Liver (tissue), 9 donors: ENCODE results near the gene RUSC1. TPM values are rescaled to one million over a fixed set of nuclear protein-coding genes. Genes with fewer than 3 reads are reported as not detected.
"Not testable (repeated sequence)": the region's sequence is repeated elsewhere in the genome, so short reads cannot be mapped to it uniquely, and the experiment has no call there.

ENCODE experiments used
- DNase-seq: peaks from one replicate; pipeline ENCODE4 v3.0.0-alpha.2; 2017; ENCODE audit warnings: low spot score
- H3K27ac ChIP-seq, 2 donors: one replicate each; pipeline ENCODE4 v1.7.0; 2013; ENCODE audit warnings: inconsistent platforms in 2 of 2, low read length in 2 of 2, control low read depth in 1 of 2, low read depth in 1 of 2, mild to moderate bottlenecking in 1 of 2
- H3K27me3 ChIP-seq, 4 donors: one replicate each; pipeline versions ENCODE4 v1.6.1 to v1.7.0; 2013; ENCODE audit warnings: low read length in 3 of 4, inconsistent platforms in 1 of 4, mild to moderate bottlenecking in 1 of 4, moderate library complexity in 1 of 4; ENCODE audit not compliant: control insufficient read depth in 4 of 4, insufficient read depth in 4 of 4
- H3K36me3 ChIP-seq, 4 donors: one replicate each; pipeline versions ENCODE4 v1.6.1 to v1.7.0; 2013; ENCODE audit warnings: low read length in 3 of 4, mild to moderate bottlenecking in 3 of 4, low read depth in 1 of 4, moderate library complexity in 1 of 4; ENCODE audit not compliant: control insufficient read depth in 4 of 4, insufficient read depth in 3 of 4
- H3K4me1 ChIP-seq, 4 donors: one replicate each; pipeline versions ENCODE4 v1.6.1 to v1.7.0; 2013; ENCODE audit warnings: low read length in 3 of 4, mild to moderate bottlenecking in 3 of 4, moderate library complexity in 1 of 4; ENCODE audit not compliant: control insufficient read depth in 4 of 4, insufficient read depth in 4 of 4
- H3K4me3 ChIP-seq, 3 donors: one replicate each; pipeline versions ENCODE4 v1.6.1 to v1.7.0; 2013; ENCODE audit warnings: low read length in 3 of 3, control low read depth in 1 of 3, low read depth in 1 of 3, mild to moderate bottlenecking in 1 of 3
- H3K9ac ChIP-seq, 2 donors: one replicate each; pipeline ENCODE4 v1.7.0; 2013; ENCODE audit warnings: low read length in 2 of 2, mild to moderate bottlenecking in 2 of 2, moderate library complexity in 2 of 2, control low read depth in 1 of 2, low read depth in 1 of 2
- H3K9me3 ChIP-seq, 4 donors: one replicate each; pipeline versions ENCODE4 v1.6.1 to v1.7.0; 2013; ENCODE audit warnings: low read length in 3 of 4; ENCODE audit not compliant: control insufficient read depth in 4 of 4
- EGR1 ChIP-seq, 2 donors: IDR thresholded peaks; 2 replicates each; pipeline ENCODE4 v1.6.1; 2016 to 2018; ENCODE audit warnings: antibody characterized with exemption in 2 of 2, low read depth in 2 of 2
- FOXA1 ChIP-seq: IDR thresholded peaks from 2 replicates; pipeline ENCODE4 v1.6.1; 2016; ENCODE audit warnings: antibody characterized with exemption
- FOXA2 ChIP-seq: IDR thresholded peaks from 2 replicates; pipeline ENCODE4 v1.6.1; 2016; ENCODE audit warnings: antibody characterized with exemption
- GABPA ChIP-seq, 2 donors: IDR thresholded peaks in 1 of 2; conservative IDR thresholded peaks in 1 of 2; 2 replicates each; pipeline ENCODE4 v1.6.1; 2016; ENCODE audit warnings: antibody characterized with exemption in 2 of 2, mild to moderate bottlenecking in 1 of 2, moderate library complexity in 1 of 2
- HNF4A ChIP-seq, 2 donors: conservative IDR thresholded peaks; 2 replicates each; pipeline ENCODE4 v1.6.1; 2016; ENCODE audit warnings: antibody characterized with exemption in 2 of 2, mild to moderate bottlenecking in 2 of 2
- HNF4G ChIP-seq: IDR thresholded peaks from 2 replicates; pipeline ENCODE4 v1.6.1; 2016; ENCODE audit warnings: antibody characterized with exemption
- JUND ChIP-seq, 2 donors: IDR thresholded peaks; 2 replicates each; pipeline ENCODE4 v1.6.1; 2016; ENCODE audit warnings: antibody characterized with exemption in 2 of 2
- NR2F2 ChIP-seq: IDR thresholded peaks from 2 replicates; pipeline ENCODE4 v1.6.1; 2016; ENCODE audit warnings: antibody characterized with exemption
- RAD21 ChIP-seq, 2 donors: IDR thresholded peaks; 2 replicates each; pipeline ENCODE4 v1.6.1; 2016; ENCODE audit warnings: antibody characterized with exemption in 2 of 2, mild to moderate bottlenecking in 2 of 2
- REST ChIP-seq: IDR thresholded peaks from 2 replicates; pipeline ENCODE4 v1.6.1; 2016; ENCODE audit warnings: antibody characterized with exemption, mild to moderate bottlenecking
- RXRA ChIP-seq, 2 donors: IDR thresholded peaks; 2 replicates each; pipeline ENCODE4 v1.6.1; 2017 to 2018; ENCODE audit warnings: antibody characterized with exemption in 2 of 2, mild to moderate bottlenecking in 1 of 2
- SP1 ChIP-seq: IDR thresholded peaks from 2 replicates; pipeline ENCODE4 v1.6.1; 2018; ENCODE audit warnings: antibody characterized with exemption, mild to moderate bottlenecking
- TAF1 ChIP-seq: conservative IDR thresholded peaks from 2 replicates; pipeline ENCODE4 v1.6.1; 2016; ENCODE audit warnings: antibody characterized with exemption, mild to moderate bottlenecking
- YY1 ChIP-seq: IDR thresholded peaks from 2 replicates; pipeline ENCODE4 v1.6.1; 2016; ENCODE audit warnings: antibody characterized with exemption, mild to moderate bottlenecking
- WGBS: extraction: QIAGEN DNeasy Blood & Tissue Kit; methylation state at CpG from one replicate; pipeline ENCODE4 v1.1.7; 2013; 5-methylcytosine and 5-hydroxymethylcytosine counted together
- polyA plus RNA-seq, 2 donors: library from polyadenylated mRNA; stranded (reverse) in 1 of 2; unstranded in 1 of 2; fragments of 200-250 nt in 1 of 2; fragments of >200 nt in 1 of 2; fragmentation: Nextera tagmentation in 1 of 2; extraction: Ambion mirVana in 1 of 2; gene quantifications; one replicate each; pipeline versions ENCODE4 v1.2.1 to v1.2.3, GENCODE V29; 2013 to 2015
- total RNA-seq, 2 donors: library from RNA; depleted of rRNA; stranded (reverse); fragments of >200 nt; gene quantifications; one replicate each; pipeline ENCODE4 v1.2.3, GENCODE V29; 2014
- TF ChIP-seq, protein P1 (sequence below): IDR thresholded peaks from 2 replicates; pipeline ENCODE4 v1.6.1; 2016; ENCODE audit warnings: antibody characterized with exemption
- TF ChIP-seq, protein P2 (sequence below): fragments of 150-350 bp; IDR thresholded peaks from 2 replicates; pipeline ENCODE4 v1.5.1; 2017; ENCODE audit warnings: improper control_type of control experiment, low read depth, low read length; ENCODE audit not compliant: missing input control
- TF ChIP-seq, protein P3 (sequence below): IDR thresholded peaks from 2 replicates; pipeline ENCODE4 v1.6.1; 2016; ENCODE audit warnings: antibody characterized with exemption
- TF ChIP-seq, protein P4 (sequence below): IDR thresholded peaks from 2 replicates; pipeline ENCODE4 v1.6.1; 2016; ENCODE audit warnings: antibody characterized with exemption
- donor health status: healthy.
- donor health status: healthy.
- donor health status: healthy.
- donor health status: healthy.
- donor health status: healthy.

Gene RUSC1
- total and polyA plus RNA-seq, 4 donors: 3.9 to 6.7 (median 5.7) TPM

DNA sequence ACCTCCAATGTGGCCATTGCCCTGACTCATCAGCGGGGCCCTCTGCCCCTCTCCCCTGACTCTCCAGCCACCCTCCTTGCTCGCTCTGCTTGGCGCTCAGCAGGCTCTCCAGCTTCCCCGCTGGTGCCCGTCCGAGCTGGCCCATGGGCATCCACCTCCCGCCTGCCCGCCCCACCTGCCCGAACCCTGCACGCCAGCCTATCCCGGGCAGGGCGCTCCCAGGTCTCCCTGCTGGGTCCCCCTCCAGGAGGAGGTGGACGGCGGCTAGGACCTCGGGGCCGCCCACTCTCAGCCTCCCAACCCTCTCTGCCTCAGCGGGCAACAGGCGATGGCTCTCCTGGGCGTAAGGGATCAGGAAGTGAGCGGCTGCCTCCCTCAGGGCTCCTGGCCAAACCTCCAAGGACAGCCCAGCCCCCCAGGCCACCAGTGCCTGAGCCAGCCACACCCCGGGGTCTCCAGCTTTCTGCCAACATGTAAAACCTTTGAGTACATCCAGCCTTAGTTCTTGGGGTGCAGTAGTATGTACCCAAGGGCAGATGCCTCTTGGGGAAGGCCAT is 32.6 kb upstream of the RUSC1 start:
- 94% methylated on average over 21 of the region's 21 CpGs for WGBS
- Histone ChIP-seq H3K4me1 (peaks cover 2 to 20% (median 7%) of the 10 kb centered on the region in 4 donors), H3K9me3 (no peaks in the 10 kb centered on the region), H3K9ac (no peak overlapping the region), H3K36me3 (peaks cover 0 to 24% (median 15%) of the 10 kb centered on the region in 4 donors), H3K4me3 (no peak overlapping the region), H3K27ac (no peak overlapping the region), H3K27me3 (no peaks in the 10 kb centered on the region)
- no peak for DNase-seq
- TF ChIP-seq REST (no peak), HNF4G (no peak), HNF4A (conservative IDR thresholded peaks at IDR 0.05) (no peak), YY1 (no peak), GABPA (IDR thresholded peaks at IDR 0.05 in 1 of 2, conservative IDR thresholded peaks at IDR 0.05 in 1 of 2) (no peak), EGR1 (IDR thresholded peaks at IDR 0.05; ENCODE audit: low read depth in 2 of 2) (no peak), RXRA (IDR thresholded peaks at IDR 0.05) (no peak), TAF1 (no peak), FOXA1 (no peak), JUND (IDR thresholded peaks at IDR 0.05) (no peak), NR2F2 (no peak), FOXA2 (no peak), SP1 (no peak), RAD21 (IDR thresholded peaks at IDR 0.05) (no peak)
- TF ChIP-seq, protein P1, sequence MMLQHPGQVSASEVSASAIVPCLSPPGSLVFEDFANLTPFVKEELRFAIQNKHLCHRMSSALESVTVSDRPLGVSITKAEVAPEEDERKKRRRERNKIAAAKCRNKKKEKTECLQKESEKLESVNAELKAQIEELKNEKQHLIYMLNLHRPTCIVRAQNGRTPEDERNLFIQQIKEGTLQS: no peak
- TF ChIP-seq, protein P2, sequence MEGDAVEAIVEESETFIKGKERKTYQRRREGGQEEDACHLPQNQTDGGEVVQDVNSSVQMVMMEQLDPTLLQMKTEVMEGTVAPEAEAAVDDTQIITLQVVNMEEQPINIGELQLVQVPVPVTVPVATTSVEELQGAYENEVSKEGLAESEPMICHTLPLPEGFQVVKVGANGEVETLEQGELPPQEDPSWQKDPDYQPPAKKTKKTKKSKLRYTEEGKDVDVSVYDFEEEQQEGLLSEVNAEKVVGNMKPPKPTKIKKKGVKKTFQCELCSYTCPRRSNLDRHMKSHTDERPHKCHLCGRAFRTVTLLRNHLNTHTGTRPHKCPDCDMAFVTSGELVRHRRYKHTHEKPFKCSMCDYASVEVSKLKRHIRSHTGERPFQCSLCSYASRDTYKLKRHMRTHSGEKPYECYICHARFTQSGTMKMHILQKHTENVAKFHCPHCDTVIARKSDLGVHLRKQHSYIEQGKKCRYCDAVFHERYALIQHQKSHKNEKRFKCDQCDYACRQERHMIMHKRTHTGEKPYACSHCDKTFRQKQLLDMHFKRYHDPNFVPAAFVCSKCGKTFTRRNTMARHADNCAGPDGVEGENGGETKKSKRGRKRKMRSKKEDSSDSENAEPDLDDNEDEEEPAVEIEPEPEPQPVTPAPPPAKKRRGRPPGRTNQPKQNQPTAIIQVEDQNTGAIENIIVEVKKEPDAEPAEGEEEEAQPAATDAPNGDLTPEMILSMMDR: no peak
- TF ChIP-seq, protein P3, sequence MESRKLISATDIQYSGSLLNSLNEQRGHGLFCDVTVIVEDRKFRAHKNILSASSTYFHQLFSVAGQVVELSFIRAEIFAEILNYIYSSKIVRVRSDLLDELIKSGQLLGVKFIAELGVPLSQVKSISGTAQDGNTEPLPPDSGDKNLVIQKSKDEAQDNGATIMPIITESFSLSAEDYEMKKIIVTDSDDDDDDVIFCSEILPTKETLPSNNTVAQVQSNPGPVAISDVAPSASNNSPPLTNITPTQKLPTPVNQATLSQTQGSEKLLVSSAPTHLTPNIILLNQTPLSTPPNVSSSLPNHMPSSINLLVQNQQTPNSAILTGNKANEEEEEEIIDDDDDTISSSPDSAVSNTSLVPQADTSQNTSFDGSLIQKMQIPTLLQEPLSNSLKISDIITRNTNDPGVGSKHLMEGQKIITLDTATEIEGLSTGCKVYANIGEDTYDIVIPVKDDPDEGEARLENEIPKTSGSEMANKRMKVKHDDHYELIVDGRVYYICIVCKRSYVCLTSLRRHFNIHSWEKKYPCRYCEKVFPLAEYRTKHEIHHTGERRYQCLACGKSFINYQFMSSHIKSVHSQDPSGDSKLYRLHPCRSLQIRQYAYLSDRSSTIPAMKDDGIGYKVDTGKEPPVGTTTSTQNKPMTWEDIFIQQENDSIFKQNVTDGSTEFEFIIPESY: no peak
- TF ChIP-seq, protein P4, sequence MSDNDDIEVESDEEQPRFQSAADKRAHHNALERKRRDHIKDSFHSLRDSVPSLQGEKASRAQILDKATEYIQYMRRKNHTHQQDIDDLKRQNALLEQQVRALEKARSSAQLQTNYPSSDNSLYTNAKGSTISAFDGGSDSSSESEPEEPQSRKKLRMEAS: no peak

DNA sequence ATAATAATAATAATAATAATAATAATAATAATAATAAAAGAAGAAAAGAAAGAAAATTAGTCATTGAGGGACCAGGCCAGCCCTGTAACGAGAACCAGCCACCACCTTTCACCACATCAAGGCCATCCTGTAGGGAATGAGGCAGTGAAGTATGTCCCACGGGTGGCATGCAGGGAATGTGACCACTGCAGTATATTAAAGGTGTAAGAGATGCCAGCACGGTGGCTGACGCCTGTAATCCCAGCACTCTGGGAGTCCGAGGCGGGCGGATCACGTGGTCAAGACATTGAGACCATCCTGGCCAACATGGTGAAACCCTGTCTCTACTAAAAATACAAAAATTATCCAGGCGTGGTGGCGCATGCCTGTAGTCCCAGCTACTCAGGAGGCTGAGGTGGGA is 29.7 kb upstream of the RUSC1 start:
- H3K9me3 ChIP-seq, H3K27me3 ChIP-seq, DNase-seq, H3K9ac ChIP-seq, H3K4me3 ChIP-seq, H3K27ac ChIP-seq: not testable (repeated sequence)
- Histone ChIP-seq H3K4me1 (peaks cover 0 to 21% (median 5%) of the 10 kb centered on the region in 4 donors), H3K36me3 (peaks cover 0 to 50% (median 28%) of the 10 kb centered on the region in 4 donors)
- 94% methylated on average over 10 of the region's 10 CpGs for WGBS
